ENCODE data around the gene SIPA1. TPM values are rescaled to one million over a fixed set of nuclear protein-coding genes. Genes with fewer than 3 reads are reported as not detected.
A peak's percentile ranks its signal among the peaks of the same experiment; 100 is the strongest.

Gene SIPA1
- total and polyA plus RNA-seq, 9 of the 15 experiments (the other 6 are each of a cell fraction or from before 2014, with no cell fraction given) = 0.25 to 85.8 (median 16.8) TPM

- peak overlapping the region; percentile 58; the same call in 1 of the 2 replicates for H2AFZ ChIP-seq (ENCODE audit: low read depth, low read length)
- H3K27me3 ChIP-seq (ENCODE audit: control insufficient read depth in 2 of 2, insufficient read depth in 2 of 2, low read length in 2 of 2) = no peaks in the 10 kb centered on the region
- ATAC-seq (peak; percentile 35), FAIRE-seq (no peak), DNase-seq (ENCODE audit: extremely low read depth in 1 of 4, low spot score in 3 of 4) (no peak)
- H3K9me1 ChIP-seq (ENCODE audit: control insufficient read depth, insufficient read depth, low read length) = peaks cover 5% of the 10 kb centered on the region
- intact Hi-C loops (cut with micrococcal nuclease) = no loop called here
- CTCF ChIA-PET (ENCODE audit: low intra/inter-chr PET ratio) = no interaction called here
- peak overlapping the region; percentile 99 for H3K4me2 ChIP-seq (ENCODE audit: insufficient read depth, low read length)
- peak overlapping the region; percentile 85 to 93 for H3K9ac ChIP-seq (ENCODE audit: insufficient read depth in 1 of 2, low read depth in 2 of 2, low read length in 2 of 2)
- H3K9me3 ChIP-seq (replicated peaks; ENCODE audit: control insufficient read depth, insufficient read depth, low read depth, low read length) = no peaks in the 10 kb centered on the region
- WGBS (ENCODE audit: insufficient coverage, low coverage, missing lambda C conversion rate) = 0% methylated on average over 8 of the region's 29 CpGs
- H4K20me1 ChIP-seq (replicated peaks; ENCODE audit: control insufficient read depth, insufficient read depth, low read length) = 0 out of 2 replicates have a peak, but pooled peaks cover 4% of the 10 kb centered on the region
- H3K27ac ChIP-seq (ENCODE audit: extremely low read depth, low read depth, low read length) = peak overlapping the region; percentile 87
- in situ Hi-C loops (cut with MboI) = no loop called here
- H3K4me3 ChIP-seq = peak overlapping the region; percentile 92
- H3K4me1 ChIP-seq (replicated peaks in 1 of 2; ENCODE audit: control insufficient read depth in 2 of 2, insufficient read depth in 2 of 2, low read length in 2 of 2) = peaks cover 7 to 20% of the 10 kb centered on the region in 2 experiments; a peak in 4 of 5 replicates
- POLR2A ChIA-PET = interaction anchor here (0.7 to 1.7 kb wide), 7 partner anchors 9 to 162 kb away, joined by 3 to 32 read pairs (median 5); partner anchors contain the start of gene SIPA1
- H3K79me2 ChIP-seq (ENCODE audit: control insufficient read depth, insufficient read depth, low read length) = peaks cover 25% of the 10 kb centered on the region
- H3K36me3 ChIP-seq (ENCODE audit: control insufficient read depth, insufficient read depth, low read length) = peaks cover 44% of the 10 kb centered on the region
- TSS peak; percentile 59 for BruUV-seq (replicated peaks)
- TF ChIP-seq HNRNPLL (IDR thresholded peaks at IDR 0.05; ENCODE audit: low read depth, low read length, poor library complexity, severe bottlenecking) (peak; percentile 86), NFIX (CRISPR knock-in tag; IDR thresholded peaks at IDR 0.05; ENCODE audit: low read depth) (no peak), ZNF253 (CRISPR knock-in tag; conservative IDR thresholded peaks at IDR 0.05) (no peak), ZBTB40 (IDR thresholded peaks at IDR 0.05) (peak; percentile 55), ZBTB40 (CRISPR knock-in tag; IDR thresholded peaks at IDR 0.05) (no peak), CEBPB (tag; IDR thresholded peaks at IDR 0.05) (no peak), PATZ1 (CRISPR knock-in tag; IDR thresholded peaks at IDR 0.05; ENCODE audit: borderline replicate concordance) (no peak), TEAD2 (tag; IDR thresholded peaks at IDR 0.05) (no peak), KLF1 (tag; IDR thresholded peaks at IDR 0.05) (no peak), HDAC1 (IDR thresholded peaks at IDR 0.05) (no peak), POLR2G (IDR thresholded peaks at IDR 0.05; ENCODE audit: low read depth, low read length) (no peak), ZNF561 (CRISPR knock-in tag; conservative IDR thresholded peaks at IDR 0.05) (no peak)
Measured at GRCh38 chr11:65662247-65662798, 24.4 kb downstream of the SIPA1 start.
